Fibroblast of pulmonary artery (primary cell): ENCODE measurements around the gene RAB43.
"Not testable (repeated sequence)": the region's sequence is repeated elsewhere in the genome, so short reads cannot be mapped to it uniquely, and the experiment has no call there.

Experiments
- DNase-seq: peaks from one replicate; pipeline ENCODE4 v3.0.0-alpha.2; 2010; ENCODE audit warnings: low read depth
- H3K4me3 ChIP-seq: replicated peaks from 2 replicates; pipeline ENCODE4 v1.5.1; 2011; ENCODE audit warnings: low read depth, mild to moderate bottlenecking, control low read depth, low read length, moderate library complexity
- TF ChIP-seq, protein P1 (sequence below): IDR thresholded peaks from 2 replicates; pipeline ENCODE4 v1.5.1; 2011; ENCODE audit warnings: mild to moderate bottlenecking, control low read depth, low read length, inconsistent platforms; ENCODE audit errors: missing control alignments

RAB43 gene

GRCh38 chr3:129077222-129077621, 44.4 kb downstream of the RAB43 start:
- TF ChIP-seq, protein P1, sequence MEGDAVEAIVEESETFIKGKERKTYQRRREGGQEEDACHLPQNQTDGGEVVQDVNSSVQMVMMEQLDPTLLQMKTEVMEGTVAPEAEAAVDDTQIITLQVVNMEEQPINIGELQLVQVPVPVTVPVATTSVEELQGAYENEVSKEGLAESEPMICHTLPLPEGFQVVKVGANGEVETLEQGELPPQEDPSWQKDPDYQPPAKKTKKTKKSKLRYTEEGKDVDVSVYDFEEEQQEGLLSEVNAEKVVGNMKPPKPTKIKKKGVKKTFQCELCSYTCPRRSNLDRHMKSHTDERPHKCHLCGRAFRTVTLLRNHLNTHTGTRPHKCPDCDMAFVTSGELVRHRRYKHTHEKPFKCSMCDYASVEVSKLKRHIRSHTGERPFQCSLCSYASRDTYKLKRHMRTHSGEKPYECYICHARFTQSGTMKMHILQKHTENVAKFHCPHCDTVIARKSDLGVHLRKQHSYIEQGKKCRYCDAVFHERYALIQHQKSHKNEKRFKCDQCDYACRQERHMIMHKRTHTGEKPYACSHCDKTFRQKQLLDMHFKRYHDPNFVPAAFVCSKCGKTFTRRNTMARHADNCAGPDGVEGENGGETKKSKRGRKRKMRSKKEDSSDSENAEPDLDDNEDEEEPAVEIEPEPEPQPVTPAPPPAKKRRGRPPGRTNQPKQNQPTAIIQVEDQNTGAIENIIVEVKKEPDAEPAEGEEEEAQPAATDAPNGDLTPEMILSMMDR, result no peak
- peak; percentile 13 for DNase-seq

GRCh38 chr3:129070086-129070885, 51.3 kb downstream of the RAB43 start:
- TF ChIP-seq, protein P1, result no peak
- DNase-seq, result no peak
- H3K4me3 ChIP-seq, result no peak overlapping the region

More at GRCh38 chr3:129077222-129077621, 44.4 kb downstream of the RAB43 start:
- H3K4me3 ChIP-seq, result no peak overlapping the region

GRCh38 chr3:129069313-129070085, 52.1 kb downstream of the RAB43 start:
- DNase-seq, H3K4me3 ChIP-seq: not testable (repeated sequence)

- TF ChIP-seq, protein P1, result no peak
- peak overlapping the region; percentile 37 for H3K4me3 ChIP-seq
- peak; percentile 13 for DNase-seq
Observed at GRCh38 chr3:129068291-129068886, 53.2 kb downstream of the RAB43 start.

- H3K4me3 ChIP-seq, DNase-seq: not testable (repeated sequence)
Observed at GRCh38 chr3:129067719-129068118, 53.9 kb downstream of the RAB43 start.

DNA sequence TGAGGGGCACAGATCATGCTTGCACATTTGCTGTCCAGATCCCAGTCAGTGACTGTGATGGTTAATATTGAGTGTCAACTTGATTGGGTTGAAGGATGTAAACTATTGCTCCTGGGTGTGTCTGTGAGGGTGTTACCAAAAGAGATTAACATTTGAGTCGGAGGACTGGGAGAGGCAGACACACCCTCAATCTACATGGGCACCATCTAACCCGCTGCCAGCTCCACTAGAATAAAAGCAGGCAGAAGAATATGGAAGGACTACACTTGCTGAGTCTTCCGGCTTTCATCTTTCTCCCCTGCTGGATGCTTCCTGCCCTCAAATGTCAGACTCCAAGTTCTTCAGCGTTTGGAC, 55.9 kb downstream of the RAB43 start:
- no peak overlapping the region for H3K4me3 ChIP-seq
- DNase-seq, result no peak
- TF ChIP-seq, protein P1, result no peak

GRCh38 chr3:129065016-129065719, 56.4 kb downstream of the RAB43 start:
- DNase-seq, result no peak
- TF ChIP-seq, protein P1, result no peak
- H3K4me3 ChIP-seq, result no peak overlapping the region
